GM12891 (cell line): ENCODE data around the gene ARHGEF19.

Source experiments
- POLR2A ChIP-seq: IDR thresholded peaks from 2 replicates; pipeline ENCODE4 v1.6.1; 2011; ENCODE audit warnings: low read depth, low read length, control low read depth
- POLR2AphosphoS5 ChIP-seq: IDR thresholded peaks from 2 replicates; pipeline ENCODE4 v1.6.1; 2011; ENCODE audit warnings: low read depth, low read length, control low read depth
- POU2F2 ChIP-seq: IDR thresholded peaks from 2 replicates; pipeline ENCODE4 v1.6.1; 2011; ENCODE audit warnings: low read depth, mild to moderate bottlenecking, control low read depth, low read length, moderate library complexity
- SPI1 ChIP-seq: IDR thresholded peaks from 2 replicates; pipeline ENCODE4 v1.6.1; 2011; ENCODE audit warnings: low read depth, low read length, control low read depth
- TAF1 ChIP-seq: IDR thresholded peaks from 2 replicates; pipeline ENCODE4 v1.6.1; 2011; ENCODE audit warnings: low read depth, low read length, control low read depth

GRCh38 chr1:16205334-16205671, 7.1 kb downstream of the ARHGEF19 start:
- no peak for TF ChIP-seq TAF1
- no peak for TF ChIP-seq POU2F2
- TF ChIP-seq POLR2AphosphoS5, result no peak
- TF ChIP-seq POLR2A, result no peak
- TF ChIP-seq SPI1, result no peak
